Astrocyte (in vitro differentiated cells and primary cell): Measurements from ENCODE around the gene LRRC74A. TPM values are rescaled to one million over a fixed set of nuclear protein-coding genes. Genes with fewer than 3 reads are reported as not detected.

Experiments used
- DNase-seq: peaks from one replicate; pipeline ENCODE4 v3.0.0-alpha.2; 2010; ENCODE audit warnings: low read depth
- FAIRE-seq: peaks from 2 replicates; lab custom pipeline; 2011; peaks lifted over from hg19 to GRCh38; lab: Jason Lieb, UNC
- H2AFZ ChIP-seq: 2 replicates; pipeline ENCODE4 v1.6.0; 2012; ENCODE audit warnings: low read depth, low read length, inconsistent platforms
- H3K27ac ChIP-seq: 2 replicates; pipeline ENCODE4 v1.5.1; 2011; ENCODE audit warnings: low read depth, low read length, inconsistent platforms
- H3K27me3 ChIP-seq: 2 replicates; pipeline ENCODE4 v1.6.0; 2011; ENCODE audit warnings: low read length, inconsistent platforms; ENCODE audit not compliant: insufficient read depth
- H3K36me3 ChIP-seq: 2 replicates; pipeline ENCODE4 v1.5.1; 2011; ENCODE audit warnings: low read length, inconsistent platforms; ENCODE audit not compliant: insufficient read depth
- H3K4me1 ChIP-seq: 2 replicates; pipeline ENCODE4 v1.5.1; 2011; ENCODE audit warnings: low read length, inconsistent platforms; ENCODE audit not compliant: insufficient read depth
- H3K4me2 ChIP-seq: 2 replicates; pipeline ENCODE4 v1.6.0; 2012; ENCODE audit warnings: low read length, inconsistent platforms
- H3K4me3 ChIP-seq: 2 replicates; pipeline ENCODE4 v1.5.1; 2011; ENCODE audit warnings: low read depth, mild to moderate bottlenecking, low read length, inconsistent platforms; ENCODE audit not compliant: insufficient read depth
- H3K79me2 ChIP-seq: 2 replicates; pipeline ENCODE4 v1.6.0; 2012; ENCODE audit warnings: mild to moderate bottlenecking, low read length, inconsistent platforms; ENCODE audit not compliant: insufficient read depth
- H3K9ac ChIP-seq: 2 replicates; pipeline ENCODE4 v1.6.0; 2012; ENCODE audit warnings: mild to moderate bottlenecking, low read length, inconsistent platforms
- H3K9me3 ChIP-seq: 2 replicates; pipeline ENCODE4 v1.5.1; 2012; ENCODE audit warnings: low read depth, mild to moderate bottlenecking, low read length, inconsistent platforms; ENCODE audit not compliant: insufficient read depth
- H4K20me1 ChIP-seq: 2 replicates; pipeline ENCODE4 v1.6.0; 2012; ENCODE audit warnings: low read length, inconsistent platforms; ENCODE audit not compliant: insufficient read depth
- H3K27ac Mint-ChIP-seq: one replicate; pipeline ENCODE4 v1.8.0; 2021; ENCODE audit warnings: mild to moderate bottlenecking, mixed read lengths; ENCODE audit not compliant: unreplicated experiment
- H3K27me3 Mint-ChIP-seq: one replicate; pipeline ENCODE4 v1.8.0; 2021; ENCODE audit warnings: low read depth, mixed read lengths; ENCODE audit not compliant: unreplicated experiment
- H3K36me3 Mint-ChIP-seq: one replicate; pipeline ENCODE4 v1.8.0; 2021; ENCODE audit warnings: low read depth, mixed read lengths; ENCODE audit not compliant: unreplicated experiment
- H3K4me1 Mint-ChIP-seq: one replicate; pipeline ENCODE4 v1.8.0; 2021; ENCODE audit warnings: low read depth, mixed read lengths; ENCODE audit not compliant: unreplicated experiment
- H3K4me3 Mint-ChIP-seq: one replicate; pipeline ENCODE4 v1.8.0; 2021; ENCODE audit warnings: mild to moderate bottlenecking, moderate library complexity, mixed read lengths; ENCODE audit not compliant: unreplicated experiment
- H3K9me3 Mint-ChIP-seq: one replicate; pipeline ENCODE4 v1.8.0; 2021; ENCODE audit warnings: mild to moderate bottlenecking, mixed read lengths; ENCODE audit not compliant: unreplicated experiment
- CTCF ChIP-seq: IDR thresholded peaks from 2 replicates; pipeline ENCODE4 v1.5.1; 2011; ENCODE audit warnings: low read depth, mild to moderate bottlenecking, inconsistent platforms, low read length, moderate library complexity; ENCODE audit not compliant: insufficient read depth
- EZH2 ChIP-seq: IDR thresholded peaks from 2 replicates; pipeline ENCODE4 v1.6.1; 2012; ENCODE audit warnings: mild to moderate bottlenecking, low read length, inconsistent platforms; ENCODE audit not compliant: insufficient read depth
- total RNA-seq: library from RNA; stranded (reverse); gene quantifications from 2 replicates; pipeline ENCODE4 v1.2.1, GENCODE V29; 2021

The LRRC74A gene
- total RNA-seq, 1 donor from 2014 or later: not detected

- TF ChIP-seq EZH2: no peak
- H3K9me3 ChIP-seq: no peaks in the 10 kb centered on the region
- Mint-ChIP-seq H3K36me3 (no peaks in the 10 kb centered on the region), H3K27ac (no peak overlapping the region), H3K27me3 (peaks cover 32% of the 10 kb centered on the region), H3K4me3 (no peak overlapping the region), H3K9me3 (peaks cover 3% of the 10 kb centered on the region), H3K4me1 (no peaks in the 10 kb centered on the region)
- H2AFZ ChIP-seq: no peak overlapping the region
- no peak overlapping the region for H3K27ac ChIP-seq
- no peak overlapping the region for H3K9ac ChIP-seq
- no peaks in the 10 kb centered on the region for H4K20me1 ChIP-seq
- no peak overlapping the region for H3K4me3 ChIP-seq
- H3K27me3 ChIP-seq: peaks cover 28% of the 10 kb centered on the region
- DNase-seq (no peak), FAIRE-seq (no peak)
- no peaks in the 10 kb centered on the region for H3K36me3 ChIP-seq
- no peak overlapping the region for H3K4me2 ChIP-seq
- H3K4me1 ChIP-seq: no peaks in the 10 kb centered on the region
- no peaks in the 10 kb centered on the region for H3K79me2 ChIP-seq
Measured at GRCh38 chr14:76862546-76863282, 36.5 kb downstream of the LRRC74A start.

DNA sequence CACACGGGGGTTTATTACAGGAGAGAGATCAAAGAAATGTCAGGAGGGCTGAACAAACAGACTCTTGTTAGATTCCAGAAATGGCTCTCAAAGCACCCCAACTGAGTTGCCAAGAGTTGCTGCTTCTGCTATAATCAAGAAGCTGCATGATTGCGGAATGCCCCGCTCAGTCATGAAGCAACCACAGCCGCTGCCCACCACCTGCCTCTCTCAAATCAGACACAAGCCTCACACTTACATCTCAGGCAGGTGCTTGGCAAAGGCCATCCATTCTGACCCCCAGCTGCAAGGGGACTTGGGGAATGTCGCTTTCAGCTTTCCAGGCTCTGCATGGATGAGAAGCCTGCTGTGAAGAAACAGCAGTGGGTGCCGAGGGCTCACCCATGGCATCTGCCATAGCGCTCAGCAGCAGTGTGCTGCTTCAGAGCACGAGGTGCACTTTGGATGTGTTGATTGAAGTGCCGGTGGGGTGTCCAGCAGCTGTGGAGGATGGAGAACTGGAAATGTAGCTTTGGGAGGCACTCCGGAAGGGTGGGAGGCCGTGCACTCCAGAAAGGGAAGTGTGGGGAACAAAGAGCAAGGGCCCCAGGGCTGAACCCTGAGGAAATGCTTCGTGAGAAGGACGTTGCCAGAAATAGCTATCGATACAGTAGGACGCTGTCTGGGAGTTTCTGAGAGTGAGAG lies 37.7 kb downstream of the LRRC74A start:
- Mint-ChIP-seq H3K4me3 (no peak overlapping the region), H3K27ac (no peak overlapping the region), H3K4me1 (no peaks in the 10 kb centered on the region), H3K36me3 (no peaks in the 10 kb centered on the region), H3K9me3 (peaks cover 3% of the 10 kb centered on the region), H3K27me3 (peaks cover 36% of the 10 kb centered on the region)
- DNase-seq (no peak), FAIRE-seq (no peak)
- Histone ChIP-seq H3K79me2 (no peaks in the 10 kb centered on the region), H3K4me3 (no peak overlapping the region), H3K4me1 (no peaks in the 10 kb centered on the region), H3K4me2 (no peak overlapping the region), H3K27ac (no peak overlapping the region), H4K20me1 (no peaks in the 10 kb centered on the region), H3K27me3 (peaks cover 21% of the 10 kb centered on the region), H3K9ac (no peak overlapping the region), H3K36me3 (no peaks in the 10 kb centered on the region), H2AFZ (no peak overlapping the region), H3K9me3 (no peaks in the 10 kb centered on the region)
- TF ChIP-seq EZH2 (no peak), CTCF (no peak)

DNA sequence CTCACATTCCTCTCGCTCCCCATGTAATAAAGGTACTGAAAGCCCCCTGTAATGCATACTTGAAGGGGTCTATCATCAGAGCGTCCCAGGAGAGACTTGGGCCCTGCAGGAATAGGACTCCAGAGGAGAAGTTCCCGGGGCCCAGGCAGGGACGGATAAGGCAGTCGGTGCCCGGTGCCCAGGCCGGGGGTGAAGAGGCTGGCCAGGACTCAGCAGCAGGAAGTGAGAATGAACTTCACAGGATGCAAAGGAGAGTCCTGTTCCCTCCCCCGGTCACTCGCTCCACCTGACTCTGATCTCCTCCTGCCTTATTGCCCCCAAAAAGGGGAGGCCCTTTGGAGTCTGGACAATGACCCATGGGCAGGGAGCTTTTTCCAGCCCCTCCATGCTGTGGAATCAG lies 40.2 kb downstream of the LRRC74A start:
- Mint-ChIP-seq H3K4me3 (no peak overlapping the region), H3K9me3 (peaks cover 2% of the 10 kb centered on the region), H3K27ac (no peak overlapping the region), H3K27me3 (peaks cover 35% of the 10 kb centered on the region), H3K36me3 (no peaks in the 10 kb centered on the region), H3K4me1 (no peaks in the 10 kb centered on the region)
- TF ChIP-seq CTCF: no peak
- FAIRE-seq: no peak
- Histone ChIP-seq H3K27ac (no peak overlapping the region), H3K27me3 (peaks cover 26% of the 10 kb centered on the region), H3K4me1 (no peaks in the 10 kb centered on the region), H4K20me1 (no peaks in the 10 kb centered on the region), H3K9ac (no peak overlapping the region), H3K4me2 (no peak overlapping the region), H3K9me3 (no peaks in the 10 kb centered on the region), H2AFZ (no peak overlapping the region), H3K4me3 (no peak overlapping the region), H3K79me2 (no peaks in the 10 kb centered on the region), H3K36me3 (no peaks in the 10 kb centered on the region)
- no peak for DNase-seq
